ENCODE data around the gene PDHA1. TPM values are rescaled to one million over a fixed set of nuclear protein-coding genes. Genes with fewer than 3 reads are reported as not detected.

The PDHA1 gene
- 50.4 and 96.0 TPM in 2 replicates for total RNA-seq

DNA sequence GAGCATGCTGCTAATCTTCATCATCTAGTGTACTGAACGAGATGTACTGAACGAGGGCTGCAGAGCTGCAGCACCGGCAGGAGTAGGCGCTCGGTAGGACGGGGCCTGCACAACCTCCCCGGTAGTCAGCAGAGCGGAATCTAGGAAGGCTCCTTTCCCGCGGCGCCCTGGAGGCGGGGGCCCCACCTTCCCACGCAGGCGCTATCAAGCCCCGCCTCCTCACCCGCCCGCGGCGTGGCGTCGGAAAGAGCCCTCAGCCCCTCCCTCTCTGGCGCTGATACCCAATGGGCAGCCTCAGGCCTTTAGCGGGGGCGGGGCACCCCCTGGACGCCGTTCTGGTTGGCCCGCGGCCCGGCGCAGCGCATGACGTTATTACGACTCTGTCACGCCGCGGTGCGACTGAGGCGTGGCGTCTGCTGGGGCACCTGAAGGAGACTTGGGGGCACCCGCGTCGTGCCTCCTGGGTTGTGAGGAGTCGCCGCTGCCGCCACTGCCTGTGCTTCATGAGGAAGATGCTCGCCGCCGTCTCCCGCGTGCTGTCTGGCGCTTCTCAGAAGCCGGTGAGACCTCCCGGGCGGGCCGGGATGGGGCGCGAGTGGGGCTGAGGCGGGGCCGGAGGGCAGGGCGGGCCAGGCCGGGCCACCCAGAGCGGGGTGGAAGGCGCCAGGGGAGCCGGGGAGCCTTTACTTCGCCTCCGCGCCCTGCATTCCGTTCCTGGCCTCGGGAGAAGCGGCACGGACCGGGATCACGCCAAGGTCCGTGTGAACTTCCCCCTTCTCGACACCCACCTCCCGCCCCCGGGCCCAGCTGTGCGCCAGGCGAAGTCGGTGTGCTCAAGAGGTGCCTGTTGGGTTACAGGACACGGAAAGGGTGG, at the start of gene PDHA1:
PDHA1 (plus strand) TSS at position 393 of the 874 bp plus-strand sequence; CDS start at position 504, 111 bp downstream.

Other genes with a start within 250 kb of the PDHA1 start
- not detected in 2 replicates for gene ADGRG2, start 221.5 kb upstream of the PDHA1 start, total RNA-seq
- 0.05 TPM in 1 of 2 replicates, not detected in the other for gene MAP3K15, start 171.6 kb downstream of the PDHA1 start, total RNA-seq